WERI-Rb-1 (cell line): ENCODE data around the gene EMC6.

Experiments
- DNase-seq: peaks from one replicate; pipeline ENCODE4 v3.0.0-alpha.2; 2020
- H3K27ac ChIP-seq: fragments of 250-450 bp; sonication (Bioruptor Pico); 2 replicates; pipeline ENCODE4 v1.5.1; 2020; ENCODE audit warnings: mild to moderate bottlenecking, moderate library complexity
- H3K27me3 ChIP-seq: fragments of 250-450 bp; sonication (Bioruptor Pico); 2 replicates; pipeline ENCODE4 v1.5.1; 2021; ENCODE audit warnings: mild to moderate bottlenecking, low read depth, moderate library complexity; ENCODE audit not compliant: insufficient read depth, severe bottlenecking
- H3K36me3 ChIP-seq: fragments of 250-450 bp; sonication (Bioruptor Pico); 2 replicates; pipeline ENCODE4 v1.5.1; 2020; ENCODE audit warnings: mild to moderate bottlenecking, moderate library complexity
- H3K4me3 ChIP-seq: 2 replicates; pipeline ENCODE4 v1.5.1; 2011; ENCODE audit warnings: low read depth, mild to moderate bottlenecking, control low read depth, low read length
- H3K9me3 ChIP-seq: fragments of 250-450 bp; sonication (Bioruptor Pico); 2 replicates; pipeline ENCODE4 v1.5.1; 2021; ENCODE audit warnings: mild to moderate bottlenecking, moderate library complexity; ENCODE audit not compliant: severe bottlenecking
- CTCF ChIP-seq: IDR thresholded peaks from 2 replicates; pipeline ENCODE4 v1.5.1; 2011; ENCODE audit warnings: low read depth, mild to moderate bottlenecking, control low read depth, inconsistent platforms, low read length

EMC6 gene

GRCh38 chr17:3692346-3692745 is 23.7 kb downstream of the EMC6 start:
- Histone ChIP-seq H3K27me3 (no peaks in the 10 kb centered on the region), H3K4me3 (no peak overlapping the region), H3K9me3 (no peaks in the 10 kb centered on the region), H3K36me3 (no peaks in the 10 kb centered on the region), H3K27ac (no peak overlapping the region)
- no peak for DNase-seq
- peak; percentile 37; the same call in 1 of the 2 replicates for TF ChIP-seq CTCF

- H3K4me3 ChIP-seq: no peak overlapping the region
- no peak for TF ChIP-seq CTCF
- H3K27me3 ChIP-seq: no peaks in the 10 kb centered on the region
- no peaks in the 10 kb centered on the region for H3K9me3 ChIP-seq
- no peaks in the 10 kb centered on the region for H3K36me3 ChIP-seq
- no peak overlapping the region for H3K27ac ChIP-seq
- DNase-seq: no peak
Observed at GRCh38 chr17:3693141-3693540, 24.5 kb downstream of the EMC6 start.

GRCh38 chr17:3693829-3694231 is 25.2 kb downstream of the EMC6 start:
- no peak for DNase-seq
- no peak for TF ChIP-seq CTCF
- Histone ChIP-seq H3K27me3 (no peaks in the 10 kb centered on the region), H3K36me3 (no peaks in the 10 kb centered on the region), H3K4me3 (no peak overlapping the region), H3K27ac (no peak overlapping the region), H3K9me3 (no peaks in the 10 kb centered on the region)

GRCh38 chr17:3695129-3695722 is 26.6 kb downstream of the EMC6 start:
- DNase-seq: peak; percentile 19
- H3K9me3 ChIP-seq: no peaks in the 10 kb centered on the region
- H3K27ac ChIP-seq: peak overlapping the region; percentile 20
- H3K4me3 ChIP-seq: peak overlapping the region; percentile 44
- H3K36me3 ChIP-seq: no peaks in the 10 kb centered on the region
- no peak for TF ChIP-seq CTCF
- H3K27me3 ChIP-seq: no peaks in the 10 kb centered on the region

GRCh38 chr17:3695723-3696411 is 27.3 kb downstream of the EMC6 start, which contains the start of gene P2RX5:
Gene P2RX5 (minus strand): TSS chr17:3696155. CDS start chr17:3696005, 150 bp downstream.
- peak within 1 kb of the TSS; percentile 44 for H3K4me3 ChIP-seq
- H3K9me3 ChIP-seq: no peaks in the 10 kb centered on the region
- no peaks in the 10 kb centered on the region for H3K27me3 ChIP-seq
- H3K27ac ChIP-seq: peak within 1 kb of the TSS; percentile 20
- no peaks in the 10 kb centered on the region for H3K36me3 ChIP-seq
- DNase-seq: peak; percentile 21
- no peak for TF ChIP-seq CTCF
